Measurements from ENCODE around the gene RBM42. TPM values are rescaled to one million over a fixed set of nuclear protein-coding genes. Genes with fewer than 3 reads are reported as not detected.
A peak's percentile ranks its signal among the peaks of the same experiment; 100 is the strongest.

The RBM42 gene
- total and polyA plus RNA-seq, 9 of the 15 experiments (the other 6 are each of a cell fraction or from before 2014, with no cell fraction given): 5.7 to 149 (median 32.4) TPM

DNA sequence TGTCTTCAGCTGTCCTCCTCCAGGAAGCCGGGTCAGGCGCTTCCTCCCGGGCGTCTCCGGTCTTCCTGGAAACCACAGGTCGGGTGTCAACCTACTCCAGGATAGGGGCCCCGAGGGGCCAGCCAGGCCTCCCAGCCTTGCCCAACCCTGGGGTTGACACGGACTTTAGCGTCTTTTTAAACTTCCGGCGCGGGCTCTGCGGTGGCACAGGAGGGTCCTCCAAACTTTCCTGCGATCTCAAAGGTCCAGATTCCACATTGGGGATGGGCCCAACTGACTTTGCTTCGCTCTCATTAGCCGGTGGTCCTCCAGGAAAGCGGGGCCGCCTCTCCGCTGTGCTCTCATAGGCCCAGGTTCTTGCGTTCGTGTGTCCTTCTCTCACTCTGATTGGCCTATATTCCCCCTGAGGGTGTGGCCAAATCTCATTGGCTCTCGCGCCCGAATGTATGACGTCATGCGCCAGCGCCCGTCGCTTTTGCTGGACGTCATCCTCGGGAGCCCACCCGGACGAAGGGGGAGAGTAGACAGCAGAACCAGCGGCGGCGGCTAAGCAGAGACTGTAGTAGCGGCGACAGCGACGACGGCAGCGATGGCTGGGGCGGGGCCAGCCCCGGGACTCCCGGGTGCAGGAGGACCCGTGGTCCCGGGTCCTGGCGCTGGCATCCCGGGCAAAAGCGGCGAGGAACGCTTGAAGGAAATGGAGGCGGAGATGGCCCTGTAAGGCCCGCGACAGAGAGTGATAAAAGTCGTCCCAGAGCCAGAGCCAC is at the start of gene RBM42 (continued):
- TF ChIP-seq, protein P1, sequence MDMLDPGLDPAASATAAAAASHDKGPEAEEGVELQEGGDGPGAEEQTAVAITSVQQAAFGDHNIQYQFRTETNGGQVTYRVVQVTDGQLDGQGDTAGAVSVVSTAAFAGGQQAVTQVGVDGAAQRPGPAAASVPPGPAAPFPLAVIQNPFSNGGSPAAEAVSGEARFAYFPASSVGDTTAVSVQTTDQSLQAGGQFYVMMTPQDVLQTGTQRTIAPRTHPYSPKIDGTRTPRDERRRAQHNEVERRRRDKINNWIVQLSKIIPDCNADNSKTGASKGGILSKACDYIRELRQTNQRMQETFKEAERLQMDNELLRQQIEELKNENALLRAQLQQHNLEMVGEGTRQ (CRISPR knock-in tag; IDR thresholded peaks at IDR 0.05): no peak
- TF ChIP-seq SRF (CRISPR knock-in tag; IDR thresholded peaks at IDR 0.05) (no peak), MAFF (IDR thresholded peaks at IDR 0.05; ENCODE audit: low read length) (no peak), HDAC8 (tag; IDR thresholded peaks at IDR 0.05) (no peak), THRAP3 (IDR thresholded peaks at IDR 0.05; ENCODE audit: borderline replicate concordance) (no peak), GTF2A2 (tag; IDR thresholded peaks at IDR 0.05) (no peak), NCOA4 (IDR thresholded peaks at IDR 0.05; ENCODE audit: partially characterized antibody) (no peak), HEY1 (CRISPR knock-in tag; IDR thresholded peaks at IDR 0.05; ENCODE audit: borderline replicate concordance) (no peak), YBX1 (IDR thresholded peaks at IDR 0.05) (no peak), C11orf30 (IDR thresholded peaks at IDR 0.05; ENCODE audit: low read depth) (peak; percentile 100), GTF2E2 (tag; IDR thresholded peaks at IDR 0.05) (0 out of 2 replicates have a peak, but pooled peaks have one; percentile 26)
- TF ChIP-seq, protein P2, sequence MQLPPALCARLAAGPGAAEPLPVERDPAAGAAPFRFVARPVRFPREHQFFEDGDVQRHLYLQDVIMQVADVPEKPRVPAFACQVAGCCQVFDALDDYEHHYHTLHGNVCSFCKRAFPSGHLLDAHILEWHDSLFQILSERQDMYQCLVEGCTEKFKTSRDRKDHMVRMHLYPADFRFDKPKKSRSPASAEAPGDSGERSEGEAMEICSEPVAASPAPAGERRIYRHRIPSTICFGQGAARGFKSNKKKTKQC (CRISPR knock-in tag; IDR thresholded peaks at IDR 0.05): no peak
- TF ChIP-seq, protein P3, sequence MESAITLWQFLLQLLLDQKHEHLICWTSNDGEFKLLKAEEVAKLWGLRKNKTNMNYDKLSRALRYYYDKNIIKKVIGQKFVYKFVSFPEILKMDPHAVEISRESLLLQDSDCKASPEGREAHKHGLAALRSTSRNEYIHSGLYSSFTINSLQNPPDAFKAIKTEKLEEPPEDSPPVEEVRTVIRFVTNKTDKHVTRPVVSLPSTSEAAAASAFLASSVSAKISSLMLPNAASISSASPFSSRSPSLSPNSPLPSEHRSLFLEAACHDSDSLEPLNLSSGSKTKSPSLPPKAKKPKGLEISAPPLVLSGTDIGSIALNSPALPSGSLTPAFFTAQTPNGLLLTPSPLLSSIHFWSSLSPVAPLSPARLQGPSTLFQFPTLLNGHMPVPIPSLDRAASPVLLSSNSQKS (CRISPR knock-in tag; IDR thresholded peaks at IDR 0.05): no peak
- TF ChIP-seq, protein P4, sequence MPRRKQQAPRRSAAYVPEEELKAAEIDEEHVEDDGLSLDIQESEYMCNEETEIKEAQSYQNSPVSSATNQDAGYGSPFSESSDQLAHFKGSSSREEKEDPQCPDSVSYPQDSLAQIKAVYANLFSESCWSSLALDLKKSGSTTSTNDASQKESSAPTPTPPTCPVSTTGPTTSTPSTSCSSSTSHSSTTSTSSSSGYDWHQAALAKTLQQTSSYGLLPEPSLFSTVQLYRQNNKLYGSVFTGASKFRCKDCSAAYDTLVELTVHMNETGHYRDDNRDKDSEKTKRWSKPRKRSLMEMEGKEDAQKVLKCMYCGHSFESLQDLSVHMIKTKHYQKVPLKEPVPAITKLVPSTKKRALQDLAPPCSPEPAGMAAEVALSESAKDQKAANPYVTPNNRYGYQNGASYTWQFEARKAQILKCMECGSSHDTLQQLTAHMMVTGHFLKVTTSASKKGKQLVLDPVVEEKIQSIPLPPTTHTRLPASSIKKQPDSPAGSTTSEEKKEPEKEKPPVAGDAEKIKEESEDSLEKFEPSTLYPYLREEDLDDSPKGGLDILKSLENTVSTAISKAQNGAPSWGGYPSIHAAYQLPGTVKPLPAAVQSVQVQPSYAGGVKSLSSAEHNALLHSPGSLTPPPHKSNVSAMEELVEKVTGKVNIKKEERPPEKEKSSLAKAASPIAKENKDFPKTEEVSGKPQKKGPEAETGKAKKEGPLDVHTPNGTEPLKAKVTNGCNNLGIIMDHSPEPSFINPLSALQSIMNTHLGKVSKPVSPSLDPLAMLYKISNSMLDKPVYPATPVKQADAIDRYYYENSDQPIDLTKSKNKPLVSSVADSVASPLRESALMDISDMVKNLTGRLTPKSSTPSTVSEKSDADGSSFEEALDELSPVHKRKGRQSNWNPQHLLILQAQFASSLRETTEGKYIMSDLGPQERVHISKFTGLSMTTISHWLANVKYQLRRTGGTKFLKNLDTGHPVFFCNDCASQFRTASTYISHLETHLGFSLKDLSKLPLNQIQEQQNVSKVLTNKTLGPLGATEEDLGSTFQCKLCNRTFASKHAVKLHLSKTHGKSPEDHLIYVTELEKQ (CRISPR knock-in tag; IDR thresholded peaks at IDR 0.05): no peak

Data from K562 (cell line).